H1 (cell line): ENCODE results near the gene WDR11.

Experiments used
- CTCF ChIP-seq, 3 experiments: IDR thresholded peaks; 1 replicate in 2 of 3; 2 replicates in 1 of 3; pipeline versions ENCODE4 v1.5.1 to v1.6.1; 2011; ENCODE audit warnings: low read length in 3 of 3, mild to moderate bottlenecking in 3 of 3, inconsistent platforms in 2 of 3, low read depth in 1 of 3, moderate library complexity in 1 of 3; ENCODE audit not compliant: insufficient read depth in 1 of 3; ENCODE audit errors: control extremely low read depth in 1 of 3
- EP300 ChIP-seq, 2 experiments: IDR thresholded peaks; 1 replicate in 1 of 2; 2 replicates in 1 of 2; pipeline ENCODE4 v1.6.1; 2011 to 2012; ENCODE audit warnings: low read depth in 2 of 2, low read length in 2 of 2, mild to moderate bottlenecking in 2 of 2, borderline replicate concordance in 1 of 2, inconsistent platforms in 1 of 2, moderate library complexity in 1 of 2
- SRF ChIP-seq: IDR thresholded peaks from 2 replicates; pipeline ENCODE4 v1.6.1; 2011; ENCODE audit warnings: mild to moderate bottlenecking, low read depth, low read length, moderate library complexity
- TCF12 ChIP-seq: IDR thresholded peaks from 2 replicates; pipeline ENCODE4 v1.6.1; 2011; ENCODE audit warnings: low read depth, mild to moderate bottlenecking, low read length
- USF2 ChIP-seq: IDR thresholded peaks from 2 replicates; pipeline ENCODE4 v1.6.1; 2011; ENCODE audit warnings: low read length, improper control_type of control experiment

DNA sequence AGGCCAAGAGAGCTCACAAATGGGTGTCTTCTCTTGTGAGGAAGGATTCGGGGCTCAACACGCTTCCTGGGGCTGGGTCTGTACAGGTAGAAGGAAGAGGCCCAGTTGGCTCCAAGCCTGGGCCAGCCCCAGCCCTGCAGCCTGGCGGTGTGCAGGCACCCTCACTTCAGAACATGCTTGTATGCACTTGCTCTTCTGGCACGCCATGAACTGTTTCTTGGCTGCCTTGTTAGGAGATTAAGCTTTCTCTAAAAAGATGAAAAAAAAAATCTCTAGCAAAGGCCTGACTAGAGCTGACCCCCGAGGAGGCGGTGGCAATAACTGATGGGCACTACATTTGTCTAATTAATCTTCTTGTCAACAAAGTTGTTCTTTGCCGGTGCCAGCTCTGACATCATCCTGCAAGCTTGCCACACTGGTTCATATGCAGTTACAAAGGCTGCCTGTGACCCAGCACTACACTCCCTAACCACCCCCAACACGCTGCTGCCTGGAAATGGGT is 94.7 kb downstream of the WDR11 start:
- TF ChIP-seq TCF12 (no peak), SRF (no peak), CTCF (IDR thresholded peaks at IDR 0.05; ENCODE audit: control extremely low read depth in 1 of 3, insufficient read depth in 1 of 3, low read depth in 1 of 3, low read length in 3 of 3) (no peak), USF2 (no peak), EP300 (IDR thresholded peaks at IDR 0.05; ENCODE audit: borderline replicate concordance in 1 of 2, low read depth in 2 of 2, low read length in 2 of 2) (no peak)
